ENCODE measurements around the gene CFAP58.
"Not testable (repeated sequence)": the region's sequence is repeated elsewhere in the genome, so short reads cannot be mapped to it uniquely, and the experiment has no call there.

The CFAP58 gene

DNA sequence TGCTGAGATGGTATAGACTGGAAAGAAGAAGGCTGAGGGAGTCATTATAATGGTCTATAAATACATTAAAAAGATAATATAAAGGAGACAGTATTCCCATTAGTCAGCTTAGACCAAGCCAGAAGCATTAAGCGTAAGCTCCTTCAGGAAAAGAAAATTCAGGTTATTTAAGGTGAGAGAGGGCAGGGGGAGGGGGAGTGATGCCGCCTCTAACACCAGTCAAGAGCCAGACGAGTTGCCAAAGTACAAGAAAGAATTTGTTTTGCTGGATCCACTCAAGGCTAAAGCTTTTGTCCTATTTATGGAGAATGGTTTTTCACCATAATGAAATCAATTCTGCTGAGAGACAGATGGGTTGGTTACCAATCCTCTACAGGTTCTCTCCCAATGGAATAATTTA is 99.3 kb downstream of the CFAP58 start:
- TF ChIP-seq, protein P1, sequence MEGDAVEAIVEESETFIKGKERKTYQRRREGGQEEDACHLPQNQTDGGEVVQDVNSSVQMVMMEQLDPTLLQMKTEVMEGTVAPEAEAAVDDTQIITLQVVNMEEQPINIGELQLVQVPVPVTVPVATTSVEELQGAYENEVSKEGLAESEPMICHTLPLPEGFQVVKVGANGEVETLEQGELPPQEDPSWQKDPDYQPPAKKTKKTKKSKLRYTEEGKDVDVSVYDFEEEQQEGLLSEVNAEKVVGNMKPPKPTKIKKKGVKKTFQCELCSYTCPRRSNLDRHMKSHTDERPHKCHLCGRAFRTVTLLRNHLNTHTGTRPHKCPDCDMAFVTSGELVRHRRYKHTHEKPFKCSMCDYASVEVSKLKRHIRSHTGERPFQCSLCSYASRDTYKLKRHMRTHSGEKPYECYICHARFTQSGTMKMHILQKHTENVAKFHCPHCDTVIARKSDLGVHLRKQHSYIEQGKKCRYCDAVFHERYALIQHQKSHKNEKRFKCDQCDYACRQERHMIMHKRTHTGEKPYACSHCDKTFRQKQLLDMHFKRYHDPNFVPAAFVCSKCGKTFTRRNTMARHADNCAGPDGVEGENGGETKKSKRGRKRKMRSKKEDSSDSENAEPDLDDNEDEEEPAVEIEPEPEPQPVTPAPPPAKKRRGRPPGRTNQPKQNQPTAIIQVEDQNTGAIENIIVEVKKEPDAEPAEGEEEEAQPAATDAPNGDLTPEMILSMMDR (IDR thresholded peaks at IDR 0.05), result no peak
- Histone ChIP-seq H3K9me3 (no peaks in the 10 kb centered on the region), H3K4me1 (ENCODE audit: control insufficient read depth in 1 of 2, insufficient read depth in 1 of 2, low read depth in 1 of 2, low read length in 1 of 2) (no peaks in the 10 kb centered on the region), H3K27me3 (no peaks in the 10 kb centered on the region), H3K27ac (no peak overlapping the region), H3K36me3 (no peaks in the 10 kb centered on the region), H3K4me3 (ENCODE audit: low read depth in 1 of 2, low read length in 1 of 2) (no peak overlapping the region)

DNA sequence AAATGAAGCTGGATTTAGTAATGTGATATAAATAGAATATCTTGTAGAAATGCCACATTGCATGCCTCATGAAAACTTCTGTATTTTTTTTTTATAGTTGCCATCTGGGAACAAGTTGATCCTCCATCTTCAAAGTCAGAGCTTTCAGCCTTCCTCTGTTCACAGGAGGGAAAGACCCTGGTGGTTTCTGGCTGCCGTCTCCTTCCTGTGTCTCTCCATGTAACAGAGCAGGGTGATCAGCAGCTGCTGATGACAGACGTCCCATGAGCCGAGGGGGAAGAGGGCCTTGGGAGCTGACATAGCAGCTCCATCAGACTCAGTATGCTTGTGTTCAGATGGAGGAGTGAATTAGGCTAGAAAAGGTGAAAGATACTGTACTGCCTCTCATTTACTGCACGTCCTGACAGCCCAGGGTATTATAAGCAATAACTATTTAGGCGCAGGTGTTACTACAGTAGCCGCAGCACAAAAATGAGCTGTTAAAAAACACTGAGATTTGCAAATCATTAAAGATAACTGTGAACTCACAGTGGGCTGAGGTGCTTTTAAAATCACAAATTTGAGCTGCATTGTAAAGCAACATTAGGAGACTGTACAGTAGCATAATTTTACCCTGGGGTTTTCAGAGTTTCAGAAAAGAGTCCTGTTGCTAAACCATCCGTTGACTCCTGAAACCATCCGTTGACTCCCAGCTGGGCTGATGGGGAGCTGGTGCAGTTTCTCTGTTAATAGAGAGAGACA is 103.3 kb downstream of the CFAP58 start:
- H3K4me1 ChIP-seq (ENCODE audit: control insufficient read depth in 1 of 2, insufficient read depth in 1 of 2, low read depth in 1 of 2, low read length in 1 of 2), result no peaks in the 10 kb centered on the region
- no peaks in the 10 kb centered on the region for H3K27me3 ChIP-seq
- TF ChIP-seq, protein P1 (IDR thresholded peaks at IDR 0.05), result no peak
- H3K36me3 ChIP-seq, result no peaks in the 10 kb centered on the region
- no peak overlapping the region for H3K27ac ChIP-seq
- no peak overlapping the region for H3K4me3 ChIP-seq (ENCODE audit: low read depth in 1 of 2, low read length in 1 of 2)
- no peaks in the 10 kb centered on the region for H3K9me3 ChIP-seq

DNA sequence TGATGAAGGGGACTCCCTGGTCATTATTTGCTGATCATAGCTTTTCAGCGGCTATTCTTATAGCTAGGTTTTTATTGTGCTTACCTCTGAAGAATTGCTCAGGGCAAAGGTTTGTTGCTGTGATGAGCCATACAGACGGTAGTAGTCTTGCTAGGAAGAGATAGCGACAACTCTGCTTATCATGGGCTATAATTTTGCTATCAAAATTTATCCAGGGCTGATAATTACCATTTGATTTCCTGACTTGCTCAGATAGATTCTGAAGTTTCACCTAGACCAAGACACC is 103.9 kb downstream of the CFAP58 start:
- no peaks in the 10 kb centered on the region for H3K9me3 ChIP-seq
- no peak overlapping the region for H3K4me3 ChIP-seq (ENCODE audit: low read depth in 1 of 2, low read length in 1 of 2)
- no peaks in the 10 kb centered on the region for H3K4me1 ChIP-seq (ENCODE audit: control insufficient read depth in 1 of 2, insufficient read depth in 1 of 2, low read depth in 1 of 2, low read length in 1 of 2)
- no peaks in the 10 kb centered on the region for H3K36me3 ChIP-seq
- TF ChIP-seq, protein P1 (IDR thresholded peaks at IDR 0.05), result no peak
- no peak overlapping the region for H3K27ac ChIP-seq
- no peaks in the 10 kb centered on the region for H3K27me3 ChIP-seq

DNA sequence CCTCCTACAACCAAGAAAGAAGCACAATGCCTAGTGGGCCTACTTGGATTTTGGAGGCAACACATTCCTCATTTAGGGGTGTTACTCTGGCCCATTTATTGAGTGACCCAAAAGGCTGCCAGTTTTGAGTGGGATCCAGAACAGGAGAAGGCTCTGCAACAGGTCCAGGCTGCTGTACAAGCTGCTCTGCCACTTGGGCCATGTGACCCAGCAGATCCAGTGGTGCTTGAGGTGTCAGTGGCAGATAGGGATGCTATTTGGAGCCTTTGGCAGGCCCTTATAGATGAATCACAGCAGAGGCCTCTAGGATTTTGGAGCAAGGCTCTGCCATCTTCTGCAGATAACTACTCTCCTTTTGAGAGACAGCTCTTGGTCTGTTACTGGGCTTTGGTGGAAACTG is 111.9 kb downstream of the CFAP58 start:
- H3K4me3 ChIP-seq (ENCODE audit: low read depth in 1 of 2, low read length in 1 of 2); H3K27ac ChIP-seq; H3K27me3 ChIP-seq; H3K36me3 ChIP-seq; H3K4me1 ChIP-seq (ENCODE audit: control insufficient read depth in 1 of 2, insufficient read depth in 1 of 2, low read depth in 1 of 2, low read length in 1 of 2); H3K9me3 ChIP-seq: not testable (repeated sequence)

DNA sequence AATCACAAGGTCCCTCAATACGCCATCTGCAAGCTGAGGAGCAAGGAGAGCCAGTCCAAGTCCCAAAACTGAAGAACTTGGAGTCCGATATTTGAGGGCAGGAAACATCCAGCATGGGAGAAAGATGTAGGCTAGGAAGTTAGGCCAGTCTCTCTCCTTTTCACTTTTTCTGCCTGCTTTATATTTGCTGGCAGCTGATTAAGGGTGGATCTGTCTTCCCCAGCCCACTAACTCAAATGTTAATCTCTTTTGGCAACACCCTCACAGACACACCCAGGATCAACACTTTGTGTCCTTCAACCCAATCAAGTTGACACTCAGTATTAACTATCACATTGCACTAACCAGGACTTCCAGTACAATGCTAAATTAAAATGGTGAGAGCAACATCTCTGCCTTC is 115.2 kb downstream of the CFAP58 start:
- H3K4me1 ChIP-seq (ENCODE audit: control insufficient read depth in 1 of 2, insufficient read depth in 1 of 2, low read depth in 1 of 2, low read length in 1 of 2), result peaks cover 0 to 30% of the 10 kb centered on the region in 2 experiments
- not testable (repeated sequence) for H3K9me3 ChIP-seq; H3K36me3 ChIP-seq; H3K27ac ChIP-seq; H3K4me3 ChIP-seq (ENCODE audit: low read depth in 1 of 2, low read length in 1 of 2); H3K27me3 ChIP-seq

DNA sequence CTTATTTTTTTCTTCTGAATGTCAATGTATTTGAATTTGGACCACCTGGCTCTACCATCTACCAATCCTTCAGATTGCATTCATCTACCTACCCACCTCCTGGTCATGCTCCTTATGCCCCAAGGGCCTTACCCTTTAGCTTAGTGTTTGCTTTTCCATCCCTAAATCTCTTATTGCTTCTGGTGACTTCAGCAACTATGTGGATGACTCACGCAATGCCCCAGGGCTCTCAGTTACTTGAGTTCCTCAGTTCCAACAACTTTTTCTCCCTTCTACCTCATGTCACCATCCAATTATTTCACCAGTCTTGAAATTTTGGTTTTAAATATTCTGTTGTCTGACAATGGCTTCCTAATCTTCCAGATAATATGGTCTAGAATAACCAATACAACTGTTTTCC is 118.9 kb downstream of the CFAP58 start:
- no peak overlapping the region for H3K4me3 ChIP-seq (ENCODE audit: low read depth in 1 of 2, low read length in 1 of 2)
- H3K27ac ChIP-seq, result no peak overlapping the region
- TF ChIP-seq, protein P1 (IDR thresholded peaks at IDR 0.05), result no peak
- no peaks in the 10 kb centered on the region for H3K9me3 ChIP-seq
- peaks cover 0 to 30% of the 10 kb centered on the region in 2 experiments for H3K4me1 ChIP-seq (ENCODE audit: control insufficient read depth in 1 of 2, insufficient read depth in 1 of 2, low read depth in 1 of 2, low read length in 1 of 2)
- H3K36me3 ChIP-seq, result no peaks in the 10 kb centered on the region
- no peaks in the 10 kb centered on the region for H3K27me3 ChIP-seq
